Activated naive CD8-positive, alpha-beta T cell treated with anti-CD3 and anti-CD28 coated beads, Interleukin-2, amount 10 ng/mL, durations not matched to agents 7 days and 5 days (primary cell): ENCODE results near the gene C1QTNF3. TPM values are rescaled to one million over a fixed set of nuclear protein-coding genes. Genes with fewer than 3 reads are reported as not detected.
"Not testable (repeated sequence)": the region's sequence is repeated elsewhere in the genome, so short reads cannot be mapped to it uniquely, and the experiment has no call there.

Experiments used
- ATAC-seq: fragments of 150-1000 bp; cut with Tn5 transposase; one replicate; pipeline ENCODE4 v1.10.0; 2021; ENCODE audit warnings: low read depth, moderate library complexity
- POLR2A ChIA-PET: fragments of 350-600 bp; sonication (Branson Sonifier 250); formaldehyde crosslinking; loops from one replicate; lab custom pipeline; 2021; ENCODE audit warnings: antibody characterized with exemption; lab: Charles Lee
- DNase-seq: peaks from one replicate; pipeline ENCODE4 v3.0.0; 2021
- H3K27ac Mint-ChIP-seq: one replicate; pipeline ENCODE4 v1.8.0; 2022; ENCODE audit warnings: mild to moderate bottlenecking, mixed read lengths
- H3K27me3 Mint-ChIP-seq: one replicate; pipeline ENCODE4 v1.8.0; 2022; ENCODE audit warnings: mild to moderate bottlenecking, moderate library complexity, mixed read lengths
- H3K36me3 Mint-ChIP-seq: one replicate; pipeline ENCODE4 v1.8.0; 2021; ENCODE audit warnings: mild to moderate bottlenecking, mixed read lengths
- H3K4me1 Mint-ChIP-seq: one replicate; pipeline ENCODE4 v1.8.0; 2021; ENCODE audit warnings: mixed read lengths
- H3K4me3 Mint-ChIP-seq: one replicate; pipeline ENCODE4 v1.8.0; 2022; ENCODE audit warnings: mild to moderate bottlenecking, moderate library complexity, mixed read lengths
- H3K9me3 Mint-ChIP-seq: one replicate; pipeline ENCODE4 v1.8.0; 2021; ENCODE audit warnings: mixed read lengths
- total RNA-seq, 2 experiments: library from RNA; stranded (reverse); gene quantifications; one replicate each; pipeline ENCODE4 v1.2.3, GENCODE V29; 2021

The C1QTNF3 gene
- total RNA-seq, 2 experiments from 2014 or later = 4.1 to 4.8 TPM

DNA sequence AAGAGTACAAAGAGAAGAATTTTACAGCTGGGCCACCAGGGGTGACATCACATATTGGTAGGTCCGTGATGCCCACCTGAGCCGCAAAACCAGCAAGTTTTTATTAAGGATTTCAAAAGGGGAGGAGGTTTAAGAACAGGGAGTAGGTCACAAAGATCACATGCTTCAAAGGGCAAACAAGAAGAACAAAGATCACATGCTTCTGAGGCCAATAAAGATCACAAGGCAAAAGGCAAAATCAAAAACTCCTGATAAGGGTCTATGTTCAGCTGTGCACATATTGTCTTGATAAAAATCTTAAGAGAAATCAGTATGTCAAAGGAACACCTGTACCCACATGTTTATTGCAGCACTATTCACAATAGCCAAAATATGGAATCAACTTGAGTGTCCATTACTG, 32.9 kb downstream of the C1QTNF3 start:
- H3K4me3 Mint-ChIP-seq, ATAC-seq, DNase-seq, H3K36me3 Mint-ChIP-seq, H3K9me3 Mint-ChIP-seq, POLR2A ChIA-PET, H3K27ac Mint-ChIP-seq, H3K27me3 Mint-ChIP-seq: not testable (repeated sequence)
- peaks cover 23% of the 10 kb centered on the region for H3K4me1 Mint-ChIP-seq

DNA sequence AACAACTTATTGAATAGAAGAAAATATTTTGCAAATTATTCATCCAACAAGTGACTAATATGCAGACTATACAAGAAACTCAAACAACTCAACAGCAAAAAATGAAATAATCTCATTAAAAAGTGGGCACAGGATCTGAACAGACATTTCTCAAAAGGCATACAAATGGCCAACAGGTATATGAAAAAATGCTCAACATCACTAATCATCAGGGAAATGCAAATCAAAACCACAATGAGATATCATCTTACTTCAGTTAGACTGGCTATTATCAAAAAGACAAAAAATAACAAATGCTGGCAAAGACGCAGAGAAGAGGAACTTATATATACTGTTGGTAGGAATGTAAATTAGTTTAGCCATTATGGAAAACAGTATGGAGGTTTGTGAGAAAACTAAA, 33.4 kb downstream of the C1QTNF3 start:
- H3K27me3 Mint-ChIP-seq = peaks cover 5% of the 10 kb centered on the region
- ATAC-seq (no peak), DNase-seq (no peak)
- H3K36me3 Mint-ChIP-seq = peaks cover 5% of the 10 kb centered on the region
- peaks cover 23% of the 10 kb centered on the region for H3K4me1 Mint-ChIP-seq
- peaks cover 4% of the 10 kb centered on the region for H3K9me3 Mint-ChIP-seq
- H3K4me3 Mint-ChIP-seq = no peak overlapping the region
- POLR2A ChIA-PET = no interaction called here
- H3K27ac Mint-ChIP-seq = no peak overlapping the region

DNA sequence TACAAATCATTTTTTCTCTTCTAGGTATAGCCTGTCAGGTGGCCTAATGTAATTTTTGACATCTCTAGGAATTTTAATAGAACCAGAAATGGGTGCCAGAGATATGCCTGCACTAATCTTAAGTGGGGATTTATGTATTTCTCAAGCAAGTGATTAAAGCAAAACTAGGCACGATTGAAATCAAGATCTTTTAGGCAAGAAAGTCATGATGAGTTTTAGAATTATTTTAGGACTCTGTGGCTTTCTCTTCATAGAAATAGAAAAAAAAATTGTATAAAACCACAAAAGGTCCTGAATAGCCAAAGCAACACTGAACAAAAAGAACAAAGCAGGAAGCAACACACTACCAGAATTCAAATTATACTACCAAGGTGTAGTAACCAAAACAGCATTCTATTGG, 34.2 kb downstream of the C1QTNF3 start:
- no peak for DNase-seq
- Mint-ChIP-seq H3K4me1 (peaks cover 23% of the 10 kb centered on the region), H3K9me3 (peaks cover 2% of the 10 kb centered on the region), H3K36me3 (peaks cover 10% of the 10 kb centered on the region), H3K27ac (peak overlapping the region; percentile 90), H3K4me3 (peak overlapping the region; percentile 87), H3K27me3 (peaks cover 5% of the 10 kb centered on the region)
- ATAC-seq = no peak
- POLR2A ChIA-PET = interaction anchor here (1.0 to 1.7 kb wide), 4 partner anchors 12 to 921 kb away, joined by 3 to 13 read pairs (median 6); partner anchors contain the start of gene DNAJC21

DNA sequence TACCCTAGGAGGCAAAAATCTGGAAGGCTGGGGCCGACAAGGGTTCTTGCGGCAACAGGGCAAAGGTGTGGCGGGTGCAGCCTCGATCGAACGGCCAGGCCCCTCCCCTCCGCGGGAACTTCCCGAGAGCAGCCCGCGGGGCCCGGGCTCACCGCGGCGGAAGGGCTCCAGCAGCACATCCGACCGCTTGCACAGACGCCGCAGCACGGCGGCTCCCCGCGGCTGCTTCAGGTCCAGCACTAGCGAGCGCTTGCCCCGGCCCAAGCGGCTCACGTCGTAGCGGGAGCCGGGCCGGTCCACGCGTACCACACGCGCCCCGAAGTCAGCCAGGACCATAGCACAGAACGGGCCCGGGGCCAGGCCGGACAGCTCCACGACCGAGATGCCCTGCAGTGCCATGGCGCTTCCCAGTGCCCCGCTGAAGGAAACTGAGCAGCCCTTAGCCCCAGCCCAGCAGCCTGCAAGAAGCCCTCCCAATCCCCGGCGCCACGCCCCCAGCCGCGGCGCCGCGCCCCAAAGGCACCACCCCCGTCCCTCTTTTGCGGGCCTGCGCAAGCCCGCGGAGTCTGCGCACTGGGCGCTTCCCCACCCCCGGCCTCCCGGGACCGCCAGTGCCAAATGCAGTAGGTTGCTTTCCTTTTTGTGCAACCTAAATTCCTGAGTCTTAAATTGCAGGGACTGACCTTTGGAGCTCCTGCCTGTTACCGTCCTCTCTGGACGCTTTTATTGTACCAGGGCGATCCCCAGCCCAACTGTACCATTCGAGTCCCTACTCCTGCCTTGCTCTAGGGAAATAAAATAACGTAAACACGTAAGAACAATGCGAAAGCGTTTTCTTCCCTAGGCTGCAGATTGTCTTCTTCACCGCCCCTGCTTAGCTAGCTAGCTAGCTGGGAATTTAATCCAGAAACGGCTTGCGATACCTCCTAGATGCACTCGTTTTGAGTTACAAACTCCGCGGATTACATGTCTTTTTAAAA, 35.1 kb downstream of the C1QTNF3 start, which contains the start of gene AMACR:
Gene AMACR (minus strand): TSS at position 430 of the 980 bp plus-strand sequence. CDS start 31 bp downstream, at position 399.
- H3K27me3 Mint-ChIP-seq = peaks cover 5% of the 10 kb centered on the region
- no peaks in the 10 kb centered on the region for H3K9me3 Mint-ChIP-seq
- peaks cover 12% of the 10 kb centered on the region for H3K36me3 Mint-ChIP-seq
- ATAC-seq (peak; percentile 89), DNase-seq (peak; percentile 86)
- H3K27ac Mint-ChIP-seq = peak within 1 kb of the TSS; percentile 90
- POLR2A ChIA-PET = interaction anchor here (1.0 to 1.7 kb wide), 4 partner anchors 13 to 922 kb away, joined by 3 to 13 read pairs (median 6); partner anchors contain the start of gene DNAJC21
- peak within 1 kb of the TSS; percentile 87 for H3K4me3 Mint-ChIP-seq
- H3K4me1 Mint-ChIP-seq = peaks cover 23% of the 10 kb centered on the region

GRCh38 chr5:34007201-34007620, 35.8 kb downstream of the C1QTNF3 start:
- POLR2A ChIA-PET = interaction anchor here (1.1 to 1.7 kb wide), 3 partner anchors 13 to 1593 kb away, joined by 4 to 13 read pairs (median 8); no protein-coding TSS in a partner anchor
- DNase-seq = no peak
- Mint-ChIP-seq H3K36me3 (peaks cover 12% of the 10 kb centered on the region), H3K4me3 (peak overlapping the region; percentile 87), H3K27ac (peak overlapping the region; percentile 73), H3K9me3 (no peaks in the 10 kb centered on the region), H3K4me1 (peaks cover 23% of the 10 kb centered on the region), H3K27me3 (peaks cover 5% of the 10 kb centered on the region)
- ATAC-seq = no peak

- Mint-ChIP-seq H3K9me3 (no peaks in the 10 kb centered on the region), H3K27me3 (peaks cover under 1% of the 10 kb centered on the region), H3K4me1 (peaks cover 21% of the 10 kb centered on the region), H3K36me3 (peaks cover 12% of the 10 kb centered on the region), H3K4me3 (no peak overlapping the region), H3K27ac (no peak overlapping the region)
- no peak for DNase-seq
- no peak for ATAC-seq
- POLR2A ChIA-PET = no interaction called here
Observed at GRCh38 chr5:34005681-34006080, 37.3 kb downstream of the C1QTNF3 start.

DNA sequence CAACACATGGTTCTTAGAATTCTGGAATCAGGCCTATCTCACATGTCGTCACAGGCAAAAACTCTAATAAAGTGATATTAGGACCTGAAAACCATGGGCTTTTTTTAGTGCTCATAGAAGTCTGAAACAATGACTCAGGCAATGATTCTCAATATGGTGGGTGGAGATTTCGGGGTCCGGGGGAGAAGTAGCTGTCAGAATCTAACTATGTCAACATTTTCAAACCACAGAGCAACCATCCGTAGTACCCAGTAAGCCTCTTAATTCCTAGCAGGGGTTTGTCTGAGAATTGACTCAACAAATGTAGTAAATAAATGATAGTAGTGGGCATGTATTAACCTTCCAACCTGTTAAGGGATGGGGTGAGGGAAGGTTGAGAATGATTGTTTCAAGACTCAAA, 37.8 kb downstream of the C1QTNF3 start:
- no peaks in the 10 kb centered on the region for H3K27me3 Mint-ChIP-seq
- peaks cover 21% of the 10 kb centered on the region for H3K4me1 Mint-ChIP-seq
- H3K36me3 Mint-ChIP-seq = peaks cover 12% of the 10 kb centered on the region
- ATAC-seq (no peak), DNase-seq (no peak)
- no peaks in the 10 kb centered on the region for H3K9me3 Mint-ChIP-seq
- H3K4me3 Mint-ChIP-seq = no peak overlapping the region
- no peak overlapping the region for H3K27ac Mint-ChIP-seq
- POLR2A ChIA-PET = no interaction called here

- ATAC-seq = no peak
- H3K36me3 Mint-ChIP-seq = peaks cover 12% of the 10 kb centered on the region
- H3K4me1 Mint-ChIP-seq = peaks cover 14% of the 10 kb centered on the region
- no peak for DNase-seq
- no peak overlapping the region for H3K27ac Mint-ChIP-seq
- POLR2A ChIA-PET = no interaction called here
- no peaks in the 10 kb centered on the region for H3K9me3 Mint-ChIP-seq
- H3K4me3 Mint-ChIP-seq = no peak overlapping the region
- H3K27me3 Mint-ChIP-seq = no peaks in the 10 kb centered on the region
Observed at GRCh38 chr5:34003941-34004340, 39.1 kb downstream of the C1QTNF3 start.

DNA sequence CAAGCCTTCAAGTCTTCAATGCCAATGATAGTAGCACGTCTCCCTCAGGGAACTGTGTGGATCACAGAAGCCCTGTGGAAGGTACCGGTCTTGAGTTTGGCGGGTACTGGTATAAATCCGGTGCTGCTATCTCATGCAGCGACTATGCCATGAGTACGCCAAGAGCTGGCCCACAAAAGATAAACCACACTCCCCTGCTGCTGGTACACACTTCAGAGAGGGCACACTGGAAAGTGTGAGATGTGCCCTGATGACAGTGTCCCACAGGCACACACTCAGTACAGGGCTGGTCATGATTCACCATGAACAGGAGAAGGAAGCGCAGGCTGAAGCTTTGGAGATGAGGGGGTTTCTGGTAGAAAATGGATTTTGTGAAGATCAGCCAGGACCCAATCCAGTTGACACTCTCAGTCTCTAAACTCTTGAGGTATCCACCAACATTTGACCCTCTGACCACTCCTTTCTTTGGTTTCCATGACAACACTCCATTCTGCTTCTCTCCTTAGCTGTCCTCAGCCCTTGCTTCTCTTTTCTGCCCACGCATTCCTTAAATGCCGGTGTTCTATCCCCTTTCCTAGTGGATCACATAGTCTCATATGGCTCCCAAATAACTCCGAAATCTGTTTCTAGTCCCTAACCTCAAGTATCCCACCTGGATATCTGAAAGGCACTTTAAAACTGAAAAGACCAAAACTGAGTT, 40.2 kb downstream of the C1QTNF3 start:
- Mint-ChIP-seq H3K4me3 (no peak overlapping the region), H3K27me3 (no peaks in the 10 kb centered on the region), H3K36me3 (peaks cover 15% of the 10 kb centered on the region), H3K9me3 (no peaks in the 10 kb centered on the region), H3K27ac (no peak overlapping the region), H3K4me1 (peaks cover 8% of the 10 kb centered on the region)
- POLR2A ChIA-PET = no interaction called here
- no peak for ATAC-seq
- DNase-seq = no peak

GRCh38 chr5:34001241-34001841, 41.7 kb downstream of the C1QTNF3 start:
- Mint-ChIP-seq H3K4me3 (no peak overlapping the region), H3K27me3 (no peaks in the 10 kb centered on the region), H3K4me1 (peaks cover 7% of the 10 kb centered on the region), H3K9me3 (no peaks in the 10 kb centered on the region), H3K27ac (no peak overlapping the region), H3K36me3 (peaks cover 15% of the 10 kb centered on the region)
- POLR2A ChIA-PET = no interaction called here
- DNase-seq (no peak), ATAC-seq (no peak)

DNA sequence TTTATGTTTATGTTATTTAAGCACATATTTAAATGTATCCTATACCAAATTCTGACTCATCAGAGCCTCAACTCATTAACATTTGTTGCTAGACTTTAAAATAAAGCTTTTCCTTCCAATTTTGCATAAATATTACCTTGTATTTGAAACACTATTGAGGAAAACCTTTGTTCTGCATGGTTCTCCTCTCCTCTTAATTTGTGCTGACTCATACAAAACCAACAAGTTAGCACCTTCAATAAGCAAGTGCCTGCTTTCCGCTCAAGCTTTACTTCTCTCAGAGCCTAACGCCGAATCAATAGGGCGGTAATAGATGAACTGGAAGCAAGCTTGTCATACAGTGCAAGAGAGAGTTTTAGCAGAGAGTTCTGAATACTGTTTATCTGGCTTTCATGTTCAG, 43.0 kb downstream of the C1QTNF3 start:
- POLR2A ChIA-PET = no interaction called here
- no peak for ATAC-seq

GRCh38 chr5:33997331-33997983, 45.6 kb downstream of the C1QTNF3 start:
- H3K27ac Mint-ChIP-seq = no peak overlapping the region

More for the DNA sequence above, 43.0 kb downstream of the C1QTNF3 start:
- peaks cover 12% of the 10 kb centered on the region for H3K4me1 Mint-ChIP-seq
- no peak overlapping the region for H3K4me3 Mint-ChIP-seq
- H3K36me3 Mint-ChIP-seq = peaks cover 15% of the 10 kb centered on the region
- DNase-seq = no peak
- no peaks in the 10 kb centered on the region for H3K9me3 Mint-ChIP-seq
- H3K27ac Mint-ChIP-seq = no peak overlapping the region
- no peaks in the 10 kb centered on the region for H3K27me3 Mint-ChIP-seq

More at GRCh38 chr5:33997331-33997983, 45.6 kb downstream of the C1QTNF3 start:
- ATAC-seq (peak; percentile 57), DNase-seq (no peak)
- Mint-ChIP-seq H3K4me3 (no peak overlapping the region), H3K36me3 (peaks cover 6% of the 10 kb centered on the region), H3K27me3 (no peaks in the 10 kb centered on the region), H3K4me1 (peaks cover 23% of the 10 kb centered on the region), H3K9me3 (no peaks in the 10 kb centered on the region)
- POLR2A ChIA-PET = no interaction called here
